SU-DHL-6 (cell line): ENCODE data around the gene SCGB1C2.

ENCODE experiments used
- H2AFZ ChIP-seq: fragments of 200-600 bp; sonication (generic); 2 replicates; pipeline ENCODE4 v1.6.1; 2014; ENCODE audit warnings: low read depth, mild to moderate bottlenecking, moderate library complexity, mixed read lengths, antibody characterized with exemption, low read length; ENCODE audit not compliant: severe bottlenecking
- H3F3A ChIP-seq: fragments of 200-600 bp; shearing (Covaris generic); 2 replicates; pipeline ENCODE4 v1.6.0; 2016; ENCODE audit warnings: antibody characterized with exemption, mild to moderate bottlenecking; ENCODE audit not compliant: insufficient read depth
- H3K27ac ChIP-seq: fragments of 200-600 bp; sonication (generic); 2 replicates; pipeline ENCODE4 v1.5.1; 2016; ENCODE audit warnings: low read depth, mild to moderate bottlenecking, low read length, moderate library complexity, mixed read lengths
- H3K27me3 ChIP-seq: fragments of 200-600 bp; sonication (generic), shearing (Covaris generic); 2 replicates; pipeline ENCODE4 v1.6.0; 2014; ENCODE audit warnings: mild to moderate bottlenecking, low read length
- H3K36me3 ChIP-seq: fragments of 200-600 bp; sonication (generic); 2 replicates; pipeline ENCODE4 v1.6.1; 2014; ENCODE audit warnings: mild to moderate bottlenecking, low read length, mixed read lengths
- H3K4me2 ChIP-seq: fragments of 300-600, 200-600 bp; shearing (Covaris generic), sonication (generic); 2 replicates; pipeline ENCODE4 v1.6.0; 2014; ENCODE audit warnings: low read length, low read depth, mild to moderate bottlenecking; ENCODE audit not compliant: poor library complexity, severe bottlenecking
- H3K4me3 ChIP-seq: fragments of 200-600 bp; sonication (generic); 2 replicates; pipeline ENCODE4 v1.5.1; 2014; ENCODE audit warnings: antibody characterized with exemption, low read length, mild to moderate bottlenecking, mixed read lengths; ENCODE audit not compliant: insufficient read depth, poor library complexity, severe bottlenecking
- H3K79me2 ChIP-seq: fragments of 200-600 bp; sonication (generic); 2 replicates; pipeline ENCODE4 v1.6.1; 2014; ENCODE audit warnings: mild to moderate bottlenecking, low read length, moderate library complexity; ENCODE audit not compliant: insufficient read depth
- H3K9ac ChIP-seq: fragments of 200-600 bp; sonication (generic); 2 replicates; pipeline ENCODE4 v1.7.0; 2014; ENCODE audit warnings: mild to moderate bottlenecking, low read length
- H3K9me2 ChIP-seq: fragments of 200-600 bp; sonication (generic); replicated peaks from 2 replicates; pipeline ENCODE4 v1.6.1; 2014; ENCODE audit warnings: low read length; ENCODE audit not compliant: insufficient read depth
- H3K9me3 ChIP-seq: fragments of 200-600 bp; sonication (generic); 2 replicates; pipeline ENCODE4 v1.6.1; 2014; ENCODE audit warnings: low read length, mixed read lengths; ENCODE audit not compliant: insufficient read depth
- H4K20me1 ChIP-seq: fragments of 200-600 bp; sonication (generic); 2 replicates; pipeline ENCODE4 v1.6.1; 2014; ENCODE audit warnings: low read depth, mild to moderate bottlenecking, antibody characterized with exemption, low read length, moderate library complexity, mixed read lengths
- EZH2phosphoT487 ChIP-seq: fragments of 200-600 bp; sonication (generic), shearing (Covaris generic); conservative IDR thresholded peaks from 2 replicates; pipeline ENCODE4 v1.6.1; 2018; ENCODE audit warnings: mild to moderate bottlenecking, antibody characterized with exemption, low read length, moderate library complexity, mixed read lengths
- TF ChIP-seq, protein P1 (sequence below): fragments of 200-600 bp; sonication (generic); IDR thresholded peaks from one replicate; pipeline ENCODE4 v1.5.1; 2017; ENCODE audit warnings: antibody characterized with exemption, mild to moderate bottlenecking, low read length, moderate library complexity; ENCODE audit not compliant: insufficient read depth, poor library complexity, severe bottlenecking

Gene SCGB1C2

DNA sequence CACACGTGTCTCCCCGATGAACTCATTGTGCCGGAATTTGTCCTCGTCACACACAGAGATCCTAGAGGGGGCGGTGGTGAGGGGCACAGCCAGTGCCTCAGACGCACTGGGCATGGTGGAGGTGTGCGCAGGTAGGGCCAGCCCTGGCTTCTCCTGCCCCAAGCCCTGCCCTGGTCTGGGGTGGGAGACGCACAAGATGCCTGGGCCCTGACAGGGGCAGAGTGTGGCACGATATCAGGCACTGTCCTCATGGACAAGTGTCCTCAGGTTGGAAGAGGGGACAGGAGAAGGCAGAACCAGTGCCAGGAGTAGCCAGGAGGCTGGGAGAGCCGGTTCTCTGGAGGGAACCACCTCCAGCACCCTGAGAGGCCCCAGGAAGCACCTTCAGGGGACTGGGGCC is 24.1 kb downstream of the SCGB1C2 start:
- Histone ChIP-seq H2AFZ (no peak overlapping the region), H3K9me3 (no peaks in the 10 kb centered on the region), H3K9ac (no peak overlapping the region), H3K9me2 (no peaks in the 10 kb centered on the region), H3K4me3 (no peak overlapping the region), H3F3A (no peaks in the 10 kb centered on the region), H4K20me1 (no peaks in the 10 kb centered on the region), H3K4me2 (no peak overlapping the region), H3K27ac (no peak overlapping the region), H3K79me2 (no peaks in the 10 kb centered on the region), H3K36me3 (no peaks in the 10 kb centered on the region), H3K27me3 (no peaks in the 10 kb centered on the region)
- TF ChIP-seq EZH2phosphoT487: no peak
- TF ChIP-seq, protein P1, sequence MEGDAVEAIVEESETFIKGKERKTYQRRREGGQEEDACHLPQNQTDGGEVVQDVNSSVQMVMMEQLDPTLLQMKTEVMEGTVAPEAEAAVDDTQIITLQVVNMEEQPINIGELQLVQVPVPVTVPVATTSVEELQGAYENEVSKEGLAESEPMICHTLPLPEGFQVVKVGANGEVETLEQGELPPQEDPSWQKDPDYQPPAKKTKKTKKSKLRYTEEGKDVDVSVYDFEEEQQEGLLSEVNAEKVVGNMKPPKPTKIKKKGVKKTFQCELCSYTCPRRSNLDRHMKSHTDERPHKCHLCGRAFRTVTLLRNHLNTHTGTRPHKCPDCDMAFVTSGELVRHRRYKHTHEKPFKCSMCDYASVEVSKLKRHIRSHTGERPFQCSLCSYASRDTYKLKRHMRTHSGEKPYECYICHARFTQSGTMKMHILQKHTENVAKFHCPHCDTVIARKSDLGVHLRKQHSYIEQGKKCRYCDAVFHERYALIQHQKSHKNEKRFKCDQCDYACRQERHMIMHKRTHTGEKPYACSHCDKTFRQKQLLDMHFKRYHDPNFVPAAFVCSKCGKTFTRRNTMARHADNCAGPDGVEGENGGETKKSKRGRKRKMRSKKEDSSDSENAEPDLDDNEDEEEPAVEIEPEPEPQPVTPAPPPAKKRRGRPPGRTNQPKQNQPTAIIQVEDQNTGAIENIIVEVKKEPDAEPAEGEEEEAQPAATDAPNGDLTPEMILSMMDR: no peak

DNA sequence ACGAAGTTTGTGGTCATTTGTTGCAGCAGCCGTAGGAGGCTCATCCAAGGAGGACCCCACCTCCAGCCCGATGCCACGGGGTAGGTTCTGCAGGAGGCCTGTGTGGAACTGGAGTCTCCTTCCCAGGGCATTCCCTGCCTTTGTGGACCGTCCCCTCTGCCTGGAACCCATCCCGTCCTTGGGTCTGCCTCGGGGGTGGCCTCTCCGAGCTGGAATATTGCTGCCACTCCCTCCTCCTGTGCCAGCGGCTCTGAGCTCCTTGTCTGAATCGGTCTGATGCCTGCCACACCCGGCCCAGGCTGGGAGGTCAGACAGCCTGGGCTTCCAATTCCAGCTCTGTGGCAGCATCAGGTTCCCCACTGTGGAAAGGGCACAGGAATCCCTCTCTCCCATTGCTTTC is 25.3 kb downstream of the SCGB1C2 start:
- H3K79me2 ChIP-seq: no peaks in the 10 kb centered on the region
- H3K27ac ChIP-seq: no peak overlapping the region
- H3K4me2 ChIP-seq: no peak overlapping the region
- no peaks in the 10 kb centered on the region for H3K9me3 ChIP-seq
- H3K9me2 ChIP-seq: no peaks in the 10 kb centered on the region
- H3K27me3 ChIP-seq: no peaks in the 10 kb centered on the region
- H3F3A ChIP-seq: no peaks in the 10 kb centered on the region
- H3K4me3 ChIP-seq: no peak overlapping the region
- no peaks in the 10 kb centered on the region for H4K20me1 ChIP-seq
- no peak for TF ChIP-seq EZH2phosphoT487
- TF ChIP-seq, protein P1: no peak
- H3K36me3 ChIP-seq: no peaks in the 10 kb centered on the region
- H2AFZ ChIP-seq: no peak overlapping the region
- H3K9ac ChIP-seq: no peak overlapping the region

DNA sequence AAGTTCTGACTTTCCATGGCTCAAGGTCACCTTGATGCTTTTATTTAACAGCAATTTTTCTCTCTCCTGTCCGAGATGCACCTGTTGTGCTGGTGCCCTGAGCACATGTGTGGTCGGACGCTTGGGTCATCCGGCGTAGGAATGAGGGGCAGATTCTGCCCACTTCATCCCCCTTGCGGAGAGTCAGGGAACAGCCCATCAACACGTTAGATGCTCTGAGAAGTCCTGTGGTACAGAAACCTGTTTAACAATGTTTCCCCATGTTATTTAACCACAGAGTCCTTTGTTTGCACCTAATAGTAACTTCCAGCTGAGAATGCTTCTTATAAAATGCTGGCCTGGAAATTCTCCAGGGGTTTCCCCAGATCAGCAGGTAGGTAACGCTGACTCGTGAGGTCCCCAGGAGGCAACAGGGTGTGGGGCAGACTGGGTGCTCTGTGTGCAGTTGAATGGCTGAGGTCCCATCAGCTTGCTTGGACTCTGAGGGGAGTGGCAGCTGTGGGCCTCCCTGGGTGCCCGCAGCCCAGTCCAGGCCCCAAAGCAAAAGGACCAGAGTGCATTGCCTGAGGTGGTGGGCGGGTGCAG is 26.2 kb downstream of the SCGB1C2 start:
- H3K79me2 ChIP-seq: no peaks in the 10 kb centered on the region
- no peaks in the 10 kb centered on the region for H4K20me1 ChIP-seq
- H3K27ac ChIP-seq: no peak overlapping the region
- TF ChIP-seq, protein P1: no peak
- no peak for TF ChIP-seq EZH2phosphoT487
- no peaks in the 10 kb centered on the region for H3K36me3 ChIP-seq
- no peaks in the 10 kb centered on the region for H3K9me2 ChIP-seq
- H3K9me3 ChIP-seq: no peaks in the 10 kb centered on the region
- no peak overlapping the region for H3K9ac ChIP-seq
- H3K4me2 ChIP-seq: no peak overlapping the region
- H2AFZ ChIP-seq: no peak overlapping the region
- H3K4me3 ChIP-seq: no peak overlapping the region
- no peaks in the 10 kb centered on the region for H3F3A ChIP-seq
- H3K27me3 ChIP-seq: no peaks in the 10 kb centered on the region
